Measurements from ENCODE around the gene MAP3K2. TPM values are rescaled to one million over a fixed set of nuclear protein-coding genes. Genes with fewer than 3 reads are reported as not detected.

The MAP3K2 gene
- total and polyA plus RNA-seq, 2 donors (not counting 3 experiments of a cell fraction or from before 2014, with no cell fraction given), result 3.4 to 25.7 TPM

DNA sequence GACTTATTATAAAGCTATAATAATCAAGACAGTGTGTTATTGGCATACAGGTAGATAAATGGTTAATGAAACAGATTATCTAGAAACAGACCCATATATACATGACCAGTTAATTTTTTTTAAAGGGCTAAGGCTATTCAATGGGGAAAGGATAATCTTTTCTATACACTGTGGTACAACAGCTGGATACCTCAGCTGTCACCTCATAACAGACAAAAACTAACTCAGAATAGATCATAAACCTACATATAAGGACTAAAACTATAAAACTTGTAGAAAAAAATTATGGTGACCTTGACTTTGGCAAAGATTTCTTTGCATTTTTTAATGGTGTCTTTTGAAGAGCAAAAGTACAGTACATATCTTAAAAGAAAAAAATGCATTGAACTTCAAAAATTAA is 30.2 kb downstream of the MAP3K2 start:
- no peak for FAIRE-seq
- no peaks in the 10 kb centered on the region for H3K27me3 ChIP-seq (ENCODE audit: control insufficient read depth in 2 of 2, insufficient read depth in 2 of 2, low read length in 2 of 2)
- POLR2A ChIA-PET, result no interaction called here
- no peak overlapping the region for H3K4me3 ChIP-seq (replicated peaks in 1 of 3; ENCODE audit: insufficient read depth in 1 of 3, low read depth in 1 of 3, low read length in 3 of 3)
- intact Hi-C loops (cut with micrococcal nuclease) (no loop called here), dilution Hi-C loops (cut with MboI; ENCODE audit: extremely low pct_ligation_motif_present, low sequenced_read_pairs) (no loop called here)
- H3K79me2 ChIP-seq (ENCODE audit: control insufficient read depth, insufficient read depth, low read length), result peaks cover 52% of the 10 kb centered on the region
- no peak overlapping the region for H3K4me2 ChIP-seq (ENCODE audit: insufficient read depth, low read length)
- CTCF ChIA-PET, result interaction anchor here (1.0 to 1.6 kb wide), 3 partner anchors 57 to 122 kb away, joined by 3 to 5 read pairs (median 4); no protein-coding TSS in a partner anchor
- DNase-seq (ENCODE audit: low read depth, low spot score), result no peak
- H3K4me1 ChIP-seq (ENCODE audit: control insufficient read depth, extremely low read depth, insufficient read depth, low read length), result no peaks in the 10 kb centered on the region
- no peaks in the 10 kb centered on the region for H3K9me1 ChIP-seq (replicated peaks; ENCODE audit: control insufficient read depth, extremely low read depth, insufficient read depth, low read length)
- H3K36me3 ChIP-seq (ENCODE audit: control insufficient read depth in 2 of 2, extremely low read depth in 1 of 2, insufficient read depth in 2 of 2, low read length in 2 of 2), result no peaks in the 10 kb centered on the region
- no TSS peak for BruUV-seq (replicated peaks)
- peaks cover 14% of the 10 kb centered on the region for H4K20me1 ChIP-seq (replicated peaks; ENCODE audit: control insufficient read depth, extremely low read depth, insufficient read depth, low read length)
- no peak overlapping the region for H2AFZ ChIP-seq (ENCODE audit: low read depth, low read length)
- H3K9me3 ChIP-seq (replicated peaks; ENCODE audit: control insufficient read depth, insufficient read depth, low read length), result no peaks in the 10 kb centered on the region
- no peak overlapping the region for H3K9ac ChIP-seq (replicated peaks; ENCODE audit: extremely low read depth, insufficient read depth, low read length)
- no peak overlapping the region for H3K27ac ChIP-seq (ENCODE audit: insufficient read depth, low read depth, low read length)
- TF ChIP-seq POLR2A (IDR thresholded peaks at IDR 0.05; ENCODE audit: low read depth, low read length) (no peak), GATA2 (IDR thresholded peaks at IDR 0.05; ENCODE audit: insufficient read depth, insufficient read length, low read depth, low read length) (no peak), POLR2AphosphoS5 (IDR thresholded peaks at IDR 0.05; ENCODE audit: insufficient read depth, low read depth, low read length) (no peak), MYC (IDR thresholded peaks at IDR 0.05; ENCODE audit: low read depth, low read length) (no peak), FOS (IDR thresholded peaks at IDR 0.05; ENCODE audit: borderline replicate concordance, insufficient read depth, low read length) (no peak)
- TF ChIP-seq, protein P1, sequence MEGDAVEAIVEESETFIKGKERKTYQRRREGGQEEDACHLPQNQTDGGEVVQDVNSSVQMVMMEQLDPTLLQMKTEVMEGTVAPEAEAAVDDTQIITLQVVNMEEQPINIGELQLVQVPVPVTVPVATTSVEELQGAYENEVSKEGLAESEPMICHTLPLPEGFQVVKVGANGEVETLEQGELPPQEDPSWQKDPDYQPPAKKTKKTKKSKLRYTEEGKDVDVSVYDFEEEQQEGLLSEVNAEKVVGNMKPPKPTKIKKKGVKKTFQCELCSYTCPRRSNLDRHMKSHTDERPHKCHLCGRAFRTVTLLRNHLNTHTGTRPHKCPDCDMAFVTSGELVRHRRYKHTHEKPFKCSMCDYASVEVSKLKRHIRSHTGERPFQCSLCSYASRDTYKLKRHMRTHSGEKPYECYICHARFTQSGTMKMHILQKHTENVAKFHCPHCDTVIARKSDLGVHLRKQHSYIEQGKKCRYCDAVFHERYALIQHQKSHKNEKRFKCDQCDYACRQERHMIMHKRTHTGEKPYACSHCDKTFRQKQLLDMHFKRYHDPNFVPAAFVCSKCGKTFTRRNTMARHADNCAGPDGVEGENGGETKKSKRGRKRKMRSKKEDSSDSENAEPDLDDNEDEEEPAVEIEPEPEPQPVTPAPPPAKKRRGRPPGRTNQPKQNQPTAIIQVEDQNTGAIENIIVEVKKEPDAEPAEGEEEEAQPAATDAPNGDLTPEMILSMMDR (IDR thresholded peaks at IDR 0.05; ENCODE audit: extremely low read depth in 1 of 2, insufficient read depth in 1 of 2, low read depth in 1 of 2, low read length in 2 of 2), result no peak

GRCh38 chr2:127356531-127356930 is 31.2 kb downstream of the MAP3K2 start:
- no peak for DNase-seq (ENCODE audit: low read depth, low spot score)
- Histone ChIP-seq H3K36me3 (ENCODE audit: control insufficient read depth in 2 of 2, extremely low read depth in 1 of 2, insufficient read depth in 2 of 2, low read length in 2 of 2) (no peaks in the 10 kb centered on the region), H3K79me2 (ENCODE audit: control insufficient read depth, insufficient read depth, low read length) (peaks cover 46% of the 10 kb centered on the region), H3K9me3 (replicated peaks; ENCODE audit: control insufficient read depth, insufficient read depth, low read length) (no peaks in the 10 kb centered on the region), H3K27ac (ENCODE audit: insufficient read depth, low read depth, low read length) (no peak overlapping the region), H3K9me1 (replicated peaks; ENCODE audit: control insufficient read depth, extremely low read depth, insufficient read depth, low read length) (no peaks in the 10 kb centered on the region), H3K27me3 (ENCODE audit: control insufficient read depth in 2 of 2, insufficient read depth in 2 of 2, low read length in 2 of 2) (no peaks in the 10 kb centered on the region), H3K4me1 (ENCODE audit: control insufficient read depth, extremely low read depth, insufficient read depth, low read length) (no peaks in the 10 kb centered on the region), H3K4me2 (ENCODE audit: insufficient read depth, low read length) (no peak overlapping the region), H4K20me1 (replicated peaks; ENCODE audit: control insufficient read depth, extremely low read depth, insufficient read depth, low read length) (peaks cover 7% of the 10 kb centered on the region), H3K4me3 (replicated peaks in 1 of 3; ENCODE audit: insufficient read depth in 1 of 3, low read depth in 1 of 3, low read length in 3 of 3) (no peak overlapping the region), H3K9ac (replicated peaks; ENCODE audit: extremely low read depth, insufficient read depth, low read length) (no peak overlapping the region), H2AFZ (ENCODE audit: low read depth, low read length) (no peak overlapping the region)
- ChIA-PET CTCF (interaction anchor here (0.7 to 1.6 kb wide), 8 partner anchors 29 to 123 kb away, joined by 3 to 9 read pairs (median 4); no protein-coding TSS in a partner anchor), POLR2A (no interaction called here)
- intact Hi-C loops (cut with micrococcal nuclease) (no loop called here), dilution Hi-C loops (cut with MboI; ENCODE audit: extremely low pct_ligation_motif_present, low sequenced_read_pairs) (no loop called here)
- TF ChIP-seq GATA2 (IDR thresholded peaks at IDR 0.05; ENCODE audit: insufficient read depth, insufficient read length, low read depth, low read length) (no peak), POLR2A (IDR thresholded peaks at IDR 0.05; ENCODE audit: low read depth, low read length) (no peak), EZH2 (IDR thresholded peaks at IDR 0.05; ENCODE audit: borderline replicate concordance, low read depth, low read length, severe bottlenecking) (no peak), JUN (IDR thresholded peaks at IDR 0.05; ENCODE audit: borderline replicate concordance, insufficient read depth, insufficient read length, low read depth) (no peak), MAX (IDR thresholded peaks at IDR 0.05; ENCODE audit: insufficient read depth, insufficient read length) (no peak), FOS (IDR thresholded peaks at IDR 0.05; ENCODE audit: borderline replicate concordance, insufficient read depth, low read length) (no peak), POLR2AphosphoS5 (IDR thresholded peaks at IDR 0.05; ENCODE audit: insufficient read depth, low read depth, low read length) (no peak), MYC (IDR thresholded peaks at IDR 0.05; ENCODE audit: low read depth, low read length) (no peak)
- TF ChIP-seq, protein P1 (IDR thresholded peaks at IDR 0.05; ENCODE audit: extremely low read depth in 1 of 2, insufficient read depth in 1 of 2, low read depth in 1 of 2, low read length in 2 of 2), result no peak
- BruUV-seq (replicated peaks), result no TSS peak
- FAIRE-seq, result no peak
